Thoracic aorta (tissue), 2 donors: ENCODE data around the gene AMOTL1. TPM values are rescaled to one million over a fixed set of nuclear protein-coding genes. Genes with fewer than 3 reads are reported as not detected.

ENCODE experiments used
- ATAC-seq: fragments of 150-250 bp; one replicate; pipeline ENCODE4 v1.8.0; 2017; ENCODE audit warnings: low read depth; ENCODE audit not compliant: insufficient number of reproducible peaks, low FRiP score
- DNase-seq: peaks from one replicate; pipeline ENCODE4 v3.0.0-alpha.2; 2020; ENCODE audit warnings: low spot score
- H3K27ac ChIP-seq, 2 donors: fragments of 200-600 bp; sonication (generic); 1 replicate in 1 of 2; 2 replicates in 1 of 2; pipeline ENCODE4 v1.5.1; 2016; ENCODE audit warnings: mild to moderate bottlenecking in 2 of 2, moderate library complexity in 2 of 2
- H3K27me3 ChIP-seq: fragments of 200-600 bp; sonication (generic); replicated peaks from 2 replicates; pipeline ENCODE4 v1.6.0; 2016; ENCODE audit warnings: mild to moderate bottlenecking; ENCODE audit not compliant: insufficient read depth
- H3K36me3 ChIP-seq: fragments of 200-600 bp; sonication (generic); one replicate; pipeline ENCODE4 v1.5.1; 2016
- H3K4me1 ChIP-seq, 2 donors: fragments of 200-600 bp; sonication (generic); 1 replicate in 1 of 2; 2 replicates in 1 of 2; pipeline versions ENCODE4 v1.5.1 to v1.6.0; 2016; ENCODE audit warnings: low read depth in 2 of 2, mild to moderate bottlenecking in 1 of 2; ENCODE audit not compliant: control insufficient read depth in 1 of 2
- H3K4me3 ChIP-seq: fragments of 200-600 bp; sonication (generic); 2 replicates; pipeline ENCODE4 v1.5.1; 2016; ENCODE audit warnings: mild to moderate bottlenecking
- H3K9me3 ChIP-seq: fragments of 200-600 bp; sonication (generic); 2 replicates; pipeline ENCODE4 v1.5.1; 2016
- total RNA-seq, 2 donors: library from RNA; depleted of rRNA; stranded (reverse); fragments of >200 nt; gene quantifications; one replicate each; pipeline versions ENCODE4 v1.1.0 to v1.2.3, GENCODE V29; 2016
- TF ChIP-seq, protein P1 (sequence below): fragments of 200-600 bp; sonication (generic); IDR thresholded peaks from one replicate; pipeline ENCODE4 v1.5.1; 2019; ENCODE audit warnings: antibody characterized with exemption

The AMOTL1 gene
- total RNA-seq, 2 donors from 2014 or later = 64.2 to 89.5 TPM

DNA sequence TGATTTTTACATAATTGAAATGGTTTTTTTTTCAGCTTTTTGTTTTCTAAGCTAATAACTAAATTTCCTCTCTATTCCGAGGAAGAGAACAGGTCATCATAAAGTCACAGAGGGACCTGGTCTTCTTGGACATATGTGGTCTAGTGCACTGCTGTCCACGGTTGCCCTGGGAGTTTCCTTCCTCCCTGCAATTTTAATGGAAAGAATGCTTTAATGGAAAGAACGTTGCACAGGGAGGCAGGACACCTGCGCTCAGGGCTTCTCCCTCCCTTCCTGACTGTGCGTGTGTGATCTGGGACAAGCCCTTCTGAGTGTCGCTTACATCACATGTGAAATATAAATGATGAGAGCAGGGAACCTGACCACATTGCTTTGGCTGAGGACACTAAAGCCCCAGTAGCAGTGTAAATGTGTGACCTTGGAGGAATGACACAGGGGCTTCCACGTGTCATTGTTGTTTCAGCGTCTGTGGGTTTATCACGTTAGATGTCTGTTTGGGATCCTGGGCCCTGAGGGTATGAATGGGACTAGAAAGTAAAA is 93.2 kb downstream of the AMOTL1 start:
- H3K4me1 ChIP-seq = no peaks in the 10 kb centered on the region
- H3K27ac ChIP-seq = no peak overlapping the region
- DNase-seq (no peak), ATAC-seq (no peak)
- no peaks in the 10 kb centered on the region for H3K9me3 ChIP-seq
- H3K4me3 ChIP-seq = no peak overlapping the region
- TF ChIP-seq, protein P1, sequence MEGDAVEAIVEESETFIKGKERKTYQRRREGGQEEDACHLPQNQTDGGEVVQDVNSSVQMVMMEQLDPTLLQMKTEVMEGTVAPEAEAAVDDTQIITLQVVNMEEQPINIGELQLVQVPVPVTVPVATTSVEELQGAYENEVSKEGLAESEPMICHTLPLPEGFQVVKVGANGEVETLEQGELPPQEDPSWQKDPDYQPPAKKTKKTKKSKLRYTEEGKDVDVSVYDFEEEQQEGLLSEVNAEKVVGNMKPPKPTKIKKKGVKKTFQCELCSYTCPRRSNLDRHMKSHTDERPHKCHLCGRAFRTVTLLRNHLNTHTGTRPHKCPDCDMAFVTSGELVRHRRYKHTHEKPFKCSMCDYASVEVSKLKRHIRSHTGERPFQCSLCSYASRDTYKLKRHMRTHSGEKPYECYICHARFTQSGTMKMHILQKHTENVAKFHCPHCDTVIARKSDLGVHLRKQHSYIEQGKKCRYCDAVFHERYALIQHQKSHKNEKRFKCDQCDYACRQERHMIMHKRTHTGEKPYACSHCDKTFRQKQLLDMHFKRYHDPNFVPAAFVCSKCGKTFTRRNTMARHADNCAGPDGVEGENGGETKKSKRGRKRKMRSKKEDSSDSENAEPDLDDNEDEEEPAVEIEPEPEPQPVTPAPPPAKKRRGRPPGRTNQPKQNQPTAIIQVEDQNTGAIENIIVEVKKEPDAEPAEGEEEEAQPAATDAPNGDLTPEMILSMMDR = no peak
- no peaks in the 10 kb centered on the region for H3K27me3 ChIP-seq
- H3K36me3 ChIP-seq = peaks cover 41% of the 10 kb centered on the region

DNA sequence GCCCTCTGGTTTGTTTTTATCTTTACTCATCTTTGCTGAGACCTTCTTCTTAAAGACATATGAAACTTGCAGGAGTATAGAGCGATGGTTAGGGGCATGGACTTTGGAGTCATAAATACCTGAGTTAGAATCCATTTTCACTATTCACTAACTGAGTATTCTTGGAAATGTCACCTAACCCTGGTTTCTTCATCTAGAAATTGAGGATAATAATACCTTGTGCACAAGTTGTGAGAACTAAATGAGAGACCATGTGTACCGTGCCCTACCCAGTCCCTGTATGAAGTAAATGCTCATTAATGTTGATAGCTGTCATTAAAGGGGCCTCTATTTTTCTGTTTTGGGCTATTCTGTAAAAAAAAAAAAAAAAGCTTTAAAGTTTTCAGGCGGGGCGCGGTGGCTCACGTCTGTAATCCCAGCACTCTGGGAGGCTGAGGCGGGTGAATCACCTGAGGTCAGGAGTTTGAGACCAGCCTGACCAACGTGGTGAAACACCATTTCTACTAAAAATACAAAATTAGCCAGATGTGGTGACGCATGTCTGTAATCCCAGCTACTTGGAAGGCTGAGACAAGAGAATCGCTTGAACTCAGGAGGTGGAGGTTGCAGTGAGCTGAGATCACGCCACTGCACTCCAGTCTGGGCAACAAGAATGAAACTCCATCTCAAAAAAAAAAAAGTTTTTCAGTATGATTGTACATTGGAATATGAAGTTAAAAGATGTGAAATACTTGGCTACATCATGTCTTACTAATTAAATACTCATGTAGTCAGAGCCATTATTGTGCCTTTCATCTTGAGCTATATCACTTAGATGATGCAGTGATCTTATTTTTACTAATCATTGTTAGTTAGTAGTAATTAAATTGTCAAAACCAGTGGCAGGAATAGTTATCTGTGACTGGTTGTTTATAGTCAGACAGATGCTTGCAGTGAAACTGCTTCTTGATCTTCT is 95.0 kb downstream of the AMOTL1 start:
- Histone ChIP-seq H3K9me3 (no peaks in the 10 kb centered on the region), H3K4me1 (no peaks in the 10 kb centered on the region), H3K36me3 (peaks cover 38% of the 10 kb centered on the region), H3K27ac (no peak overlapping the region), H3K27me3 (no peaks in the 10 kb centered on the region), H3K4me3 (no peak overlapping the region)
- TF ChIP-seq, protein P1 = no peak
- ATAC-seq (no peak), DNase-seq (no peak)

DNA sequence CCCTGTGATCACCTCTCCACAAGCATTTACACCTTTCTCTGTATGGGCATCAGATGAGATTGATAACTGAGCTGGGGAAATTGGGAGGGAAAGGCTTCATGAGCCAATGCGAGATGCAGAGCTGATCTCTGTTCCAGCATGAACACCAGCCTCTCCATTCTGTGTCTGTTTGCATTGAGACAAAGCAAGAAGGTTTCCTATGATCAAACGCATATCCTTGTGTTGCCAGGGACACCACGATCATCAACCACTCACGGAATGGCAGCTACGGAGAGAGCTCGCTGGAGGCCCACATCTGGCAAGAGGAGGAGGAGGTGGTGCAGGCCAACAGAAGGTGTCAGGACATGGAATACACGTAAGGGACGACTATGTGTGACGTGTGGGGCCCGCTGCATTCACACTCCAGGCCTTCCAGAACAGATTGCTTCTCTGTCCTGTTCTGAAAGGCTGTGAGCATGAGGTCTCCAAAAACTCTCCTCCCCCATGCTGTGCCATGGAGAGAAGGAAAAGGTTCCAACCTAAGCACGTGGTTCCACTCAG is 96.4 kb downstream of the AMOTL1 start:
- no peaks in the 10 kb centered on the region for H3K9me3 ChIP-seq
- H3K27me3 ChIP-seq = no peaks in the 10 kb centered on the region
- peaks cover 34% of the 10 kb centered on the region for H3K36me3 ChIP-seq
- H3K27ac ChIP-seq = no peak overlapping the region
- no peak overlapping the region for H3K4me3 ChIP-seq
- ATAC-seq (no peak), DNase-seq (no peak)
- TF ChIP-seq, protein P1 = no peak
- H3K4me1 ChIP-seq = no peaks in the 10 kb centered on the region

DNA sequence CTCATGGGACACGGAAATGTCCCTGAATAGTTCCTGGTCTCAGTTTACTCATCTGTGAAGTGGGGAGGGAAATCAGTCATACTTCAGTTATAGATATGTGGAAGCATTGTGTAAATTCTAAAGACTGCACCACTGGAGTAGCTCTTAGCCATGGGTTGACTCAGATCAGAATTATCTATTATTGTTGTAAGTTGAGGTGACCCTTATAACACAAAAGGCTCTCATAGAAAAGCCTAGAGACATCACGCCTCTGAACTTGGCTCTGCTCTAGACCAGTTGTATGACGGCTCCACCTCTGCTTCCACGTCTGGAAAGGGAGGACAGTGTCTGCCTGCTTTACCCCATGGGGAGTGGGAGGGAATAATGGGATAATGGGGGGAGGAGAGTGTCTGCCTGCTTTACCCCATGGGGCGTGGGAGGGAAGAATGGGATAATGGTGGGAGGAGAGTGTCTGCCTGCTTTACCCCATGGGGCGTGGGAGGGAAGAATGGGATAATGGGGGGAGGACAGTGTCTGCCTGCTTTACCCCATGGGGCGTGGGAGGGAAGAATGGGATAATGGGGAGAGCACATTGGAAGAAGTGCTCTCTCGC is 98.2 kb downstream of the AMOTL1 start:
- peaks cover 40% of the 10 kb centered on the region for H3K36me3 ChIP-seq
- no peak overlapping the region for H3K27ac ChIP-seq
- H3K9me3 ChIP-seq = no peaks in the 10 kb centered on the region
- no peak overlapping the region for H3K4me3 ChIP-seq
- DNase-seq (no peak), ATAC-seq (no peak)
- TF ChIP-seq, protein P1 = no peak
- no peaks in the 10 kb centered on the region for H3K4me1 ChIP-seq
- H3K27me3 ChIP-seq = no peaks in the 10 kb centered on the region
